ENCODE measurements around the gene ALDH16A1. TPM values are rescaled to one million over a fixed set of nuclear protein-coding genes. Genes with fewer than 3 reads are reported as not detected.

The ALDH16A1 gene
- total RNA-seq, 1 donor from 2014 or later: 24.4 TPM

GRCh38 chr19:49487277-49488045 is 34.4 kb downstream of the ALDH16A1 start, which contains the start of gene RPL13A:
RPL13A (plus strand) TSS chr19:49487608; CDS start chr19:49487630, 22 bp downstream.
- no peak for TF ChIP-seq CTCF (IDR thresholded peaks at IDR 0.05; ENCODE audit: unreplicated experiment)
- Mint-ChIP-seq H3K4me1 (peaks cover 23% of the 10 kb centered on the region), H3K27me3 (ENCODE audit: low read depth) (peaks cover 2% of the 10 kb centered on the region), H3K27ac (peak within 1 kb of the TSS; percentile 95), H3K36me3 (peaks cover 23% of the 10 kb centered on the region), H3K9me3 (no peaks in the 10 kb centered on the region), H3K4me3 (peak within 1 kb of the TSS; percentile 96)
- peak; percentile 100 for DNase-seq (ENCODE audit: low spot score in 2 of 2, unreplicated experiment in 2 of 2)

- Mint-ChIP-seq H3K27me3 (ENCODE audit: low read depth) (peaks cover 2% of the 10 kb centered on the region), H3K27ac (peak overlapping the region; percentile 95), H3K4me3 (peak overlapping the region; percentile 96), H3K36me3 (peaks cover 27% of the 10 kb centered on the region), H3K4me1 (peaks cover 23% of the 10 kb centered on the region), H3K9me3 (no peaks in the 10 kb centered on the region)
- no peak for DNase-seq (ENCODE audit: low spot score in 2 of 2, unreplicated experiment in 2 of 2)
- TF ChIP-seq CTCF (IDR thresholded peaks at IDR 0.05; ENCODE audit: unreplicated experiment): no peak
Observed at GRCh38 chr19:49488046-49488862, 35.2 kb downstream of the ALDH16A1 start.

GRCh38 chr19:49488863-49489537 is 36.0 kb downstream of the ALDH16A1 start:
- peak overlapping the region; percentile 96 for H3K4me3 Mint-ChIP-seq
- H3K36me3 Mint-ChIP-seq: peaks cover 27% of the 10 kb centered on the region
- peak overlapping the region; percentile 95 for H3K27ac Mint-ChIP-seq
- peaks cover 2% of the 10 kb centered on the region for H3K27me3 Mint-ChIP-seq (ENCODE audit: low read depth)
- no peak for TF ChIP-seq CTCF (IDR thresholded peaks at IDR 0.05; ENCODE audit: unreplicated experiment)
- peaks cover 23% of the 10 kb centered on the region for H3K4me1 Mint-ChIP-seq
- H3K9me3 Mint-ChIP-seq: no peaks in the 10 kb centered on the region
- no peak for DNase-seq (ENCODE audit: low spot score in 2 of 2, unreplicated experiment in 2 of 2)

GRCh38 chr19:49489601-49490167 is 36.7 kb downstream of the ALDH16A1 start:
- H3K27me3 Mint-ChIP-seq (ENCODE audit: low read depth): peaks cover 2% of the 10 kb centered on the region
- peak overlapping the region; percentile 95 for H3K27ac Mint-ChIP-seq
- no peaks in the 10 kb centered on the region for H3K9me3 Mint-ChIP-seq
- no peak for TF ChIP-seq CTCF (IDR thresholded peaks at IDR 0.05; ENCODE audit: unreplicated experiment)
- peak overlapping the region; percentile 96 for H3K4me3 Mint-ChIP-seq
- H3K4me1 Mint-ChIP-seq: peaks cover 23% of the 10 kb centered on the region
- peaks cover 27% of the 10 kb centered on the region for H3K36me3 Mint-ChIP-seq
- no peak for DNase-seq (ENCODE audit: low spot score in 2 of 2, unreplicated experiment in 2 of 2)

GRCh38 chr19:49490287-49491029 is 37.4 kb downstream of the ALDH16A1 start:
- H3K27ac Mint-ChIP-seq: peak overlapping the region; percentile 43
- peaks cover 23% of the 10 kb centered on the region for H3K4me1 Mint-ChIP-seq
- no peak for DNase-seq (ENCODE audit: low spot score in 2 of 2, unreplicated experiment in 2 of 2)
- peaks cover 27% of the 10 kb centered on the region for H3K36me3 Mint-ChIP-seq
- no peaks in the 10 kb centered on the region for H3K9me3 Mint-ChIP-seq
- no peak for TF ChIP-seq CTCF (IDR thresholded peaks at IDR 0.05; ENCODE audit: unreplicated experiment)
- peak overlapping the region; percentile 96 for H3K4me3 Mint-ChIP-seq
- peaks cover 2% of the 10 kb centered on the region for H3K27me3 Mint-ChIP-seq (ENCODE audit: low read depth)

Measured in mesothelial cell of epicardium (in vitro differentiated cells).